ENCODE results near the gene SLC9A3. TPM values are rescaled to one million over a fixed set of nuclear protein-coding genes. Genes with fewer than 3 reads are reported as not detected.
A peak's percentile ranks its signal among the peaks of the same experiment; 100 is the strongest.

Gene SLC9A3
- total RNA-seq (2.1 TPM), polyA plus RNA-seq (2.8 TPM)

- Histone ChIP-seq H3K4me1 (ENCODE audit: insufficient read depth) (no peaks in the 10 kb centered on the region), H3K4me3 (ENCODE audit: low read depth, low read length) (peak within 1 kb of the TSS; percentile 38)
- 2% methylated on average over 89 of the region's 89 CpGs for WGBS
These were observed at the start of gene SLC9A3 for GRCh38 chr5:524234-524972. TSS of gene SLC9A3 (minus strand) at chr5:524449.

GRCh38 chr5:573976-574375 is 49.7 kb upstream of the SLC9A3 start:
- no peak overlapping the region for H3K27ac ChIP-seq (ENCODE audit: low read depth)
- no peak for DNase-seq (ENCODE audit: extremely low spot score)
- 25% methylated on average over 16 of the region's 16 CpGs for WGBS
- H3K36me3 ChIP-seq (ENCODE audit: insufficient read depth) = no peaks in the 10 kb centered on the region
- H3K4me1 ChIP-seq (ENCODE audit: insufficient read depth) = no peaks in the 10 kb centered on the region
- no peak overlapping the region for H3K4me3 ChIP-seq (ENCODE audit: low read depth, low read length)

More at GRCh38 chr5:524234-524972, at the start of gene SLC9A3:
- DNase-seq (ENCODE audit: extremely low spot score) = no peak
- Histone ChIP-seq H3K36me3 (ENCODE audit: insufficient read depth) (no peaks in the 10 kb centered on the region), H3K27ac (ENCODE audit: low read depth) (no peak within 1 kb of the TSS)

GRCh38 chr5:573206-573605 is 49.0 kb upstream of the SLC9A3 start:
- no peak for DNase-seq (ENCODE audit: extremely low spot score)
- 90% methylated on average over 12 of the region's 12 CpGs for WGBS
- Histone ChIP-seq H3K27ac (ENCODE audit: low read depth) (no peak overlapping the region), H3K4me1 (ENCODE audit: insufficient read depth) (no peaks in the 10 kb centered on the region), H3K36me3 (ENCODE audit: insufficient read depth) (no peaks in the 10 kb centered on the region), H3K4me3 (ENCODE audit: low read depth, low read length) (no peak overlapping the region)

GRCh38 chr5:572398-573019 is 48.3 kb upstream of the SLC9A3 start:
- no peaks in the 10 kb centered on the region for H3K36me3 ChIP-seq (ENCODE audit: insufficient read depth)
- WGBS = 61% methylated on average over 14 of the region's 14 CpGs

GRCh38 chr5:571791-572190 is 47.5 kb upstream of the SLC9A3 start:
- Histone ChIP-seq H3K4me3 (ENCODE audit: low read depth, low read length) (no peak overlapping the region), H3K27ac (ENCODE audit: low read depth) (no peak overlapping the region), H3K4me1 (ENCODE audit: insufficient read depth) (no peaks in the 10 kb centered on the region), H3K36me3 (ENCODE audit: insufficient read depth) (no peaks in the 10 kb centered on the region)
- no peak for DNase-seq (ENCODE audit: extremely low spot score)
- 93% methylated on average over 13 of the region's 13 CpGs for WGBS

More at GRCh38 chr5:572398-573019, 48.3 kb upstream of the SLC9A3 start:
- DNase-seq (ENCODE audit: extremely low spot score) = no peak
- no peak overlapping the region for H3K4me3 ChIP-seq (ENCODE audit: low read depth, low read length)
- H3K27ac ChIP-seq (ENCODE audit: low read depth) = no peak overlapping the region
- H3K4me1 ChIP-seq (ENCODE audit: insufficient read depth) = no peaks in the 10 kb centered on the region

GRCh38 chr5:570886-571285 is 46.6 kb upstream of the SLC9A3 start:
- 85% methylated on average over 8 of the region's 8 CpGs for WGBS
- no peak overlapping the region for H3K27ac ChIP-seq (ENCODE audit: low read depth)
- no peaks in the 10 kb centered on the region for H3K36me3 ChIP-seq (ENCODE audit: insufficient read depth)
- H3K4me3 ChIP-seq (ENCODE audit: low read depth, low read length) = no peak overlapping the region
- DNase-seq (ENCODE audit: extremely low spot score) = no peak
- H3K4me1 ChIP-seq (ENCODE audit: insufficient read depth) = no peaks in the 10 kb centered on the region

- no peaks in the 10 kb centered on the region for H3K36me3 ChIP-seq (ENCODE audit: insufficient read depth)
- 90% methylated on average over 17 of the region's 17 CpGs for WGBS
- H3K4me3 ChIP-seq (ENCODE audit: low read depth, low read length) = no peak overlapping the region
- DNase-seq (ENCODE audit: extremely low spot score) = no peak
- no peaks in the 10 kb centered on the region for H3K4me1 ChIP-seq (ENCODE audit: insufficient read depth)
- H3K27ac ChIP-seq (ENCODE audit: low read depth) = no peak overlapping the region
These were observed 46.2 kb upstream of the SLC9A3 start for GRCh38 chr5:570446-570845.

- no peak overlapping the region for H3K27ac ChIP-seq (ENCODE audit: low read depth)
- DNase-seq (ENCODE audit: extremely low spot score) = no peak
- no peaks in the 10 kb centered on the region for H3K36me3 ChIP-seq (ENCODE audit: insufficient read depth)
- H3K4me3 ChIP-seq (ENCODE audit: low read depth, low read length) = no peak overlapping the region
- no peaks in the 10 kb centered on the region for H3K4me1 ChIP-seq (ENCODE audit: insufficient read depth)
- WGBS = 88% methylated on average over 21 of the region's 21 CpGs
These were observed 45.7 kb upstream of the SLC9A3 start for GRCh38 chr5:569868-570361.

GRCh38 chr5:569358-569867 is 45.2 kb upstream of the SLC9A3 start:
- no peak for DNase-seq (ENCODE audit: extremely low spot score)
- no peak overlapping the region for H3K27ac ChIP-seq (ENCODE audit: low read depth)

GRCh38 chr5:568809-569208 is 44.6 kb upstream of the SLC9A3 start:
- Histone ChIP-seq H3K4me1 (ENCODE audit: insufficient read depth) (no peaks in the 10 kb centered on the region), H3K4me3 (ENCODE audit: low read depth, low read length) (no peak overlapping the region), H3K27ac (ENCODE audit: low read depth) (no peak overlapping the region), H3K36me3 (ENCODE audit: insufficient read depth) (no peaks in the 10 kb centered on the region)
- no peak for DNase-seq (ENCODE audit: extremely low spot score)
- 83% methylated on average over 8 of the region's 8 CpGs for WGBS

More at GRCh38 chr5:569358-569867, 45.2 kb upstream of the SLC9A3 start:
- Histone ChIP-seq H3K36me3 (ENCODE audit: insufficient read depth) (no peaks in the 10 kb centered on the region), H3K4me1 (ENCODE audit: insufficient read depth) (no peaks in the 10 kb centered on the region), H3K4me3 (ENCODE audit: low read depth, low read length) (no peak overlapping the region)
- 86% methylated on average over 23 of the region's 23 CpGs for WGBS

GRCh38 chr5:568061-568781 is 44.0 kb upstream of the SLC9A3 start:
- DNase-seq (ENCODE audit: extremely low spot score) = no peak
- Histone ChIP-seq H3K27ac (ENCODE audit: low read depth) (no peak overlapping the region), H3K4me1 (ENCODE audit: insufficient read depth) (no peaks in the 10 kb centered on the region), H3K4me3 (ENCODE audit: low read depth, low read length) (no peak overlapping the region), H3K36me3 (ENCODE audit: insufficient read depth) (no peaks in the 10 kb centered on the region)
- 67% methylated on average over 27 of the region's 27 CpGs for WGBS

- H3K36me3 ChIP-seq (ENCODE audit: insufficient read depth) = no peaks in the 10 kb centered on the region
- WGBS = 78% methylated on average over 13 of the region's 13 CpGs
- no peak overlapping the region for H3K27ac ChIP-seq (ENCODE audit: low read depth)
- H3K4me3 ChIP-seq (ENCODE audit: low read depth, low read length) = no peak overlapping the region
- H3K4me1 ChIP-seq (ENCODE audit: insufficient read depth) = no peaks in the 10 kb centered on the region
- DNase-seq (ENCODE audit: extremely low spot score) = no peak
These were observed 43.4 kb upstream of the SLC9A3 start for GRCh38 chr5:567664-568060.

GRCh38 chr5:566636-567309 is 42.5 kb upstream of the SLC9A3 start:
- H3K27ac ChIP-seq (ENCODE audit: low read depth) = no peak overlapping the region
- WGBS = 89% methylated on average over 16 of the region's 16 CpGs
- no peaks in the 10 kb centered on the region for H3K4me1 ChIP-seq (ENCODE audit: insufficient read depth)
- DNase-seq (ENCODE audit: extremely low spot score) = no peak
- no peak overlapping the region for H3K4me3 ChIP-seq (ENCODE audit: low read depth, low read length)
- no peaks in the 10 kb centered on the region for H3K36me3 ChIP-seq (ENCODE audit: insufficient read depth)
